D721Med (cell line): ENCODE data around the gene GRPEL2.
A peak's percentile ranks its signal among the peaks of the same experiment; 100 is the strongest.

Experiments used
- DNase-seq: peaks from one replicate; pipeline ENCODE4 v3.0.0; 2011; ENCODE audit warnings: low spot score; ENCODE audit not compliant: insufficient read length
- FAIRE-seq: peaks from 2 replicates; lab custom pipeline; 2011; peaks lifted over from hg19 to GRCh38; lab: Jason Lieb, UNC
- TF ChIP-seq, protein P1 (sequence below): IDR thresholded peaks from 2 replicates; pipeline ENCODE4 v1.5.1; 2012; ENCODE audit warnings: mild to moderate bottlenecking, control low read depth; ENCODE audit not compliant: insufficient read depth; ENCODE audit errors: missing control alignments

GRPEL2 gene

DNA sequence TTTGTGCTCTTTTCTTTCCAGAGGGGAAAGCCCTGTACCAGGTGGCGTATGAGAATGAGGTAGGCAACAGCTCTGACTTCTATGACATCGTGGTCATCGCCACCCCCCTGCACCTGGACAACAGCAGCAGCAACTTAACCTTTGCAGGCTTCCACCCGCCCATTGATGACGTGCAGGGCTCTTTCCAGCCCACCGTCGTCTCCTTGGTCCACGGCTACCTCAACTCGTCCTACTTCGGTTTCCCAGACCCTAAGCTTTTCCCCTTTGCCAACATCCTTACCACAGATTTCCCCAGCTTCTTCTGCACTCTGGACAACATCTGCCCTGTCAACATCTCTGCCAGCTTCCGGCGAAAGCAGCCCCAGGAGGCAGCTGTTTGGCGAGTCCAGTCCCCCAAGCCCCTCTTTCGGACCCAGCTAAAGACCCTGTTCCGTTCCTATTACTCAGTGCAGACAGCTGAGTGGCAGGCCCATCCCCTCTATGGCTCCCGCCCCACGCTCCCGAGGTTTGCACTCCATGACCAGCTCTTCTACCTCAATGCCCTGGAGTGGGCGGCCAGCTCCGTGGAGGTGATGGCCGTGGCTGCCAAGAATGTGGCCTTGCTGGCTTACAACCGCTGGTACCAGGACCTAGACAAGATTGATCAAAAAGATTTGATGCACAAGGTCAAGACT is 22.8 kb downstream of the GRPEL2 start:
- DNase-seq (no peak), FAIRE-seq (no peak)
- TF ChIP-seq, protein P1, sequence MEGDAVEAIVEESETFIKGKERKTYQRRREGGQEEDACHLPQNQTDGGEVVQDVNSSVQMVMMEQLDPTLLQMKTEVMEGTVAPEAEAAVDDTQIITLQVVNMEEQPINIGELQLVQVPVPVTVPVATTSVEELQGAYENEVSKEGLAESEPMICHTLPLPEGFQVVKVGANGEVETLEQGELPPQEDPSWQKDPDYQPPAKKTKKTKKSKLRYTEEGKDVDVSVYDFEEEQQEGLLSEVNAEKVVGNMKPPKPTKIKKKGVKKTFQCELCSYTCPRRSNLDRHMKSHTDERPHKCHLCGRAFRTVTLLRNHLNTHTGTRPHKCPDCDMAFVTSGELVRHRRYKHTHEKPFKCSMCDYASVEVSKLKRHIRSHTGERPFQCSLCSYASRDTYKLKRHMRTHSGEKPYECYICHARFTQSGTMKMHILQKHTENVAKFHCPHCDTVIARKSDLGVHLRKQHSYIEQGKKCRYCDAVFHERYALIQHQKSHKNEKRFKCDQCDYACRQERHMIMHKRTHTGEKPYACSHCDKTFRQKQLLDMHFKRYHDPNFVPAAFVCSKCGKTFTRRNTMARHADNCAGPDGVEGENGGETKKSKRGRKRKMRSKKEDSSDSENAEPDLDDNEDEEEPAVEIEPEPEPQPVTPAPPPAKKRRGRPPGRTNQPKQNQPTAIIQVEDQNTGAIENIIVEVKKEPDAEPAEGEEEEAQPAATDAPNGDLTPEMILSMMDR: no peak

DNA sequence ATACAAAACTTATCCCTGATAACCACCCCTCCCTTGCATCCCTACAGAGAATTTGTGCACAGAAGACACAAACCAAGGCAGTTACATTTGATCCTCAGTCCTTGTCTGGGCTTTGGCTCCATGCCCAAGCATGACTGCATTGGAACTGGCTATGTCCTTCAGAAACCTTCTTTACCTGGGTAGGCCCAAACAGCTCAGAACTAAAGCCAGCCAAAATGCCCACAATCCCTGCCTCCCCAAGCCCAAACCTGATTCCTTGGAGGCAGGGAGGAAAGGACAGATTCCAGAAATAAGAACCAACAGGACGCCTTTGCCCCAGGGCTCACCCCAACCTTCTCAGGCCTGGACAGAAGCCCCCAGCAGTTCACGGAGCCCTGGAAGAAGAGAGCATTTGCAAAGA is 25.6 kb downstream of the GRPEL2 start:
- FAIRE-seq: no peak
- no peak for DNase-seq
- TF ChIP-seq, protein P1: no peak

DNA sequence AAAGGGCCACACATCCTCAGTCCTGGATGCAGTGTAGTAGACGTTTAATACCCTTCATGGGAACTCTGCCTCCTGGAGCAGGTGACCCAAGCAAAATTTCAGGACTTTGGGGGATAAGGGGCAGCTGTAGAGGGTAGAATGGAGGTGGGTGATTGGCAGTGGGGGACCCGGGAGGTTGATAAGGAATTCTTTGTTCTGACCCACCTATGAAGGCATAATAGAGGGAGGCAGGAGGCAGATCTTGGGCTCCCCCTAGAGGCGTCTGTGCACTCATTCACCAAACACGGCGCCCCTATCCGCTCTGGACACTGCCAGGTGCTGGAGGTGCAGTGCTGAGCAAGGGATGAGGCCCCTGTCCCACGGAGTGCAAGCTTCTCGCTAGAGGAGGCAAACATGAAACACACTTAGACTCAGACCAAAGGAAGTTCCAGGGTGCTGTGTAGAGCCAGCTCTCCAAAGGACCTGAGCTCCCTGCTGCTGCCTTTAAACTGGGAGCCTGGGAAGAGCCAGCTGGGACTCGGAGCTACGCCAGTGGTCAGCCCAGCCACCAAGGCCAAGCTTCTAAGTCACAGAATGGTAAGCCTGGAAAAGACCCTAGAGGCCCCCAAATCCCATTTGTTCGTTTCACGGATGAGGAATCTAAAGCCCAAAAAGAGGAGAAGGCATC is 26.1 kb downstream of the GRPEL2 start:
- no peak for FAIRE-seq
- DNase-seq: peak; percentile 65
- TF ChIP-seq, protein P1: peak; percentile 75

DNA sequence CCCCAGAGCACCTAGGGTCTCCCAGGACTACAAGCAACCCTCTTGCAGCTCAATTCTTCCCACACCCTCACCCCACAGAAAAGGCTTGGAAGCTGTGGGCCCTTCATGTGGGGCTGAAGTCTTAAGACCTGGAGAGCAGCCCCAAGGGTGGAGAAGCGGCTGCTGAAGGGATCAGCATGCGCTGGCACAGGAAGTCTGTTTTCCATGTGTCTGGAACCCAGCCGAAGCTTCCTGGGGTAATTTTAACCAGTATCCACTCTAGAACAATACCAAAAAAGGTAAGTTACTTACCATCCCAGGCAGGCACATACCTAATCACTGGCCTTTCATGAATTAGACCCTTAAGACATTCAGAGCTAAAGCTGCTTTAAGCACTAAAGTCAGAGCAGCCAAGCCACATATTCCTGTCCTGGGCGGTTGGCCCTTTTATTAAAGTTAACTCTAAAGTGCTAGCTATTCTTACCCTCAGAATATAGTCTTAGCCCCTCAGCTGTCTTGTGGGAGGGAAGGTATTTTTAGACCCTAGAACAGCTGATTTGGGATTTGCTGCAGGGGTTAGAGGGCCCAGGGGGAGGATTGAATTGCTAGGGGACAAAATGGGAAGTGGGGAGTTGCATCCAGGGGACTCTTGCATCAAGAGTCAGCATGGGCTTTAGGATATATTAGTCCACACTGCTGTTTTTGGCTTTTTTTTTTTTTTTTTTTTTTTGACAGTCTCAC is 26.9 kb downstream of the GRPEL2 start:
- TF ChIP-seq, protein P1: no peak
- FAIRE-seq: no peak
- no peak for DNase-seq

DNA sequence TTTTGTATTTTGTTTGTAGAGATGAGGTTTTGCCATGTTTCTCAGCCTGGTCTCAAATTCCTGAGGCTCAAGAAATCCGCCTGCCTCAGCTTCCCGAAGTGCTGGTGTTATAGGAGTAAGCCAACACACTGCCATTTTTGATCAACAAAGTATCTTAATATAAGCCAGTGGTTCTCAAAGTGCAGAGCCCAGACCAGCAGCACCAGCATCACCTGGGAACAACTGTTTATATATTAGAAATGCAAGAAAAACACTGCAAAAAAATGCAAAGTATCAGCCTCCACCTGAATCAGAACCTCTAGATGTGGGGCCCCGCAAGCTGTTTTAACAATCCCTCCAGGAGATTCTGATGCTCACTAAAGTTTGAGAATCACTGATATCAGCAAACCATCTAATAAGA is 27.6 kb downstream of the GRPEL2 start:
- no peak for FAIRE-seq
- TF ChIP-seq, protein P1: no peak
- DNase-seq: no peak

DNA sequence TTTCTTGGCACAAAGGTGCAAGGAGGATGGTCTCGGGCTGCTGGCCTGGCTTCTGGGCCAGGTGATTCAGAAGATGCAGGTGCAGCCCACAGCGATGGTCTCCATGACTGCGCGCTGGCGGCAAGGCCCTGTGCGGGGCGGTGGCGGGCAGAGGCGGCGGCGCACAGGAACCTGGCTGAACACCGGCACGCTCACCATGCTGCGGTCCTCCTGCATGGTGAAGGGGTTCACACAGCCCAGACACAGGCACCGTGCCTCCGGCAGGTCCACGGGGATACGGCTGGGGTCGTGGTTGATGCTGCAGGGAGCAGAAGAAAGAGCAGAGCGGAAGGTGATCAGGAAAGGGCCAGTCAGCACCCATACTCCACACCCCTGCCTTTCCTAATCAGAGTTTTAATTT is 29.0 kb downstream of the GRPEL2 start:
- no peak for FAIRE-seq
- TF ChIP-seq, protein P1: no peak
- DNase-seq: no peak
